Measurements from ENCODE around the gene CMTM4. TPM values are rescaled to one million over a fixed set of nuclear protein-coding genes. Genes with fewer than 3 reads are reported as not detected.

The CMTM4 gene
- total RNA-seq, 4 donors from 2014 or later: 24.0 to 55.1 (median 36.4) TPM

DNA sequence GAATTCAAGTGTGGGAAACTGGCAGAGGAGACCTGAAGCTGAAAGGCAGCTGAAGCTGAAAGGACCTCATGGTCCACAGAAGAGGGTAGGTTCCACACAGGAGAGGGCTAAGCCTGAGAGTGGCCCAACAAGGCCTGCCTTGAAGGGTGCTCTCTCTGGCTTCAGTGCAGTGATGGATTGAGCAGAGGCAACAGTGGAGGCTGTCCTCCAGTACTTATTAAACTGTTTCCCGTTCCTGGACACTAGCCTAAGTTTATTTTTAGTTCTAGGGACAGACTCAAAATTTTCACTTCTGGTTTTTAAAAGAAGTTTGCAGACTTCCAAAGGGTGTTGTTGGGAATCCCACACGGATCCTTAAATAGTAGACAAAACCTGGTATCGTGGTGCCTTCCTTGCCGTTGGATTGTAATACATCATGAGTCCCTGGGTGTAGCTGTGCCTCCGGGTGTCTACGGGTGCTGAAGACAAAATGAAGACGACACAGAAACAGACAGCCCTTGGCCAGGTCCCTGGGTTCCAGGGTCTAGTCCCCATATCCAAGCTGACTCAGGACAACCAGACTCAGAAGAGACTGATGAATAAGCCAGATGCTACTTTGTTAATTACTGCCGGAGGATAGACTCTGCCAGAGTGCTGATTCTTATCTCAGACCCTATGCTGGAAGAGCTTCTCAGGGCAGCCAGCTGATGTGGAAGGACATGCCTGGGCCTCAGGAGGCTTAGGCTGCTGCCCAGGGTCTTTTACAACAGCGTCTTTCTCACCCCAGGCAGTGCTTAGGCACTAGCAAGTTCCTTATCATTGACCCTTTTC is 7.1 kb upstream of the CMTM4 start:
- Histone ChIP-seq H3K4me3 (no peak overlapping the region), H3K4me1 (peaks cover 24% of the 10 kb centered on the region), H3K36me3 (no peaks in the 10 kb centered on the region), H3K9me3 (no peaks in the 10 kb centered on the region), H3K27ac (no peak overlapping the region), H3K27me3 (no peaks in the 10 kb centered on the region)
- DNase-seq (ENCODE audit: low spot score in 2 of 2): peak in 1 of 2 donors; percentile 10
- WGBS: 37% methylated on average over 9 of the region's 9 CpGs
- TF ChIP-seq EP300 (IDR thresholded peaks at IDR 0.05) (no peak), POLR2A (IDR thresholded peaks at IDR 0.05) (no peak), POLR2AphosphoS5 (IDR thresholded peaks at IDR 0.05) (no peak)
- TF ChIP-seq, protein P1, sequence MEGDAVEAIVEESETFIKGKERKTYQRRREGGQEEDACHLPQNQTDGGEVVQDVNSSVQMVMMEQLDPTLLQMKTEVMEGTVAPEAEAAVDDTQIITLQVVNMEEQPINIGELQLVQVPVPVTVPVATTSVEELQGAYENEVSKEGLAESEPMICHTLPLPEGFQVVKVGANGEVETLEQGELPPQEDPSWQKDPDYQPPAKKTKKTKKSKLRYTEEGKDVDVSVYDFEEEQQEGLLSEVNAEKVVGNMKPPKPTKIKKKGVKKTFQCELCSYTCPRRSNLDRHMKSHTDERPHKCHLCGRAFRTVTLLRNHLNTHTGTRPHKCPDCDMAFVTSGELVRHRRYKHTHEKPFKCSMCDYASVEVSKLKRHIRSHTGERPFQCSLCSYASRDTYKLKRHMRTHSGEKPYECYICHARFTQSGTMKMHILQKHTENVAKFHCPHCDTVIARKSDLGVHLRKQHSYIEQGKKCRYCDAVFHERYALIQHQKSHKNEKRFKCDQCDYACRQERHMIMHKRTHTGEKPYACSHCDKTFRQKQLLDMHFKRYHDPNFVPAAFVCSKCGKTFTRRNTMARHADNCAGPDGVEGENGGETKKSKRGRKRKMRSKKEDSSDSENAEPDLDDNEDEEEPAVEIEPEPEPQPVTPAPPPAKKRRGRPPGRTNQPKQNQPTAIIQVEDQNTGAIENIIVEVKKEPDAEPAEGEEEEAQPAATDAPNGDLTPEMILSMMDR (IDR thresholded peaks at IDR 0.05): no peak

DNA sequence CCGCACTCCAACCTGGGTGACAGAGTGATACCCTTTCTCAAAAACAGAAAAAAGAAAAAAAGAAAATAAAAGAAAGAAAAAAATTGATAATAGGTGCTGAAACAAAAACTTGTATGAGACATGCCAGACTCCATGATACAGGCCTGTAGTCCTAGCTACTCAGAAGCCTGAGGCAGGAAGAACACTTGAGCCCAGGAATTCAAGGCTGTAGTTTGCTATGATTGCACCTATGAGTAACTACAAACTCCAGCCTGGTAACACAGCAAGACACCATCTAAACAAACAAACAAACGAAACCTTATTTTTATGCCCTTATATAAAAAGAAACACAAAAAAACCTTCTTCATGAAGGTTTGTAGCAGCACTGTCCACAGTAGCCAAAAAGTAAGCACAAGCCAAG is 5.0 kb upstream of the CMTM4 start:
- no peaks in the 10 kb centered on the region for H3K9me3 ChIP-seq

DNA sequence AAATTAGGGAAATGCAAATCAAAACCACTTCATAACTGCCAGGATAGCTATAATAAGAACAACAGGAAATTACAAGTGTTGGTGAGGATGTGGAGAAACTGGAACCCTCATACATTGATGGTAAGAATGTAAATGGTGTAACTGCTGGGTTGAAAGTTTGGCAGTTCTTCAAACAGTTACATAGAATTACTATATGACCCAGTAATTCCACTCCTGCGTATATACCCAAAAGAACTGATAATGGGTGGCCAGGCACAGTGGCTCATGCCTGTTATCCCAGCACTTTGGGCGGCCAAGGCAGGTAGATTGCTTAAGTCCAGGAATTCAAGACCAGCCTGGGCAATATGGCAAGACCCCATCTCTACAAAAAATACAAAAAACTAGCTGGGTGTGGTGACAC is 4.5 kb upstream of the CMTM4 start:
- peak in 1 of 2 donors; percentile 0 for DNase-seq (ENCODE audit: low spot score in 2 of 2)
- Histone ChIP-seq H3K4me1 (peaks cover 24% of the 10 kb centered on the region), H3K9me3 (no peaks in the 10 kb centered on the region), H3K4me3 (no peak overlapping the region), H3K27ac (no peak overlapping the region), H3K27me3 (no peaks in the 10 kb centered on the region), H3K36me3 (no peaks in the 10 kb centered on the region)
- TF ChIP-seq, protein P1 (IDR thresholded peaks at IDR 0.05): no peak
- TF ChIP-seq POLR2AphosphoS5 (IDR thresholded peaks at IDR 0.05) (no peak), EP300 (IDR thresholded peaks at IDR 0.05) (no peak), POLR2A (IDR thresholded peaks at IDR 0.05) (no peak)
- 78% methylated on average over 2 of the region's 2 CpGs for WGBS

More for the DNA sequence above, 5.0 kb upstream of the CMTM4 start:
- H3K27ac ChIP-seq: no peak overlapping the region
- H3K4me1 ChIP-seq: peaks cover 26% of the 10 kb centered on the region
- no peak overlapping the region for H3K4me3 ChIP-seq
- TF ChIP-seq POLR2A (IDR thresholded peaks at IDR 0.05) (no peak), EP300 (IDR thresholded peaks at IDR 0.05) (no peak), POLR2AphosphoS5 (IDR thresholded peaks at IDR 0.05) (no peak)
- TF ChIP-seq, protein P1 (IDR thresholded peaks at IDR 0.05): no peak
- no peak for DNase-seq (ENCODE audit: low spot score in 2 of 2)
- H3K27me3 ChIP-seq: no peaks in the 10 kb centered on the region
- 98% methylated on average over 2 of the region's 2 CpGs for WGBS
- H3K36me3 ChIP-seq: no peaks in the 10 kb centered on the region

DNA sequence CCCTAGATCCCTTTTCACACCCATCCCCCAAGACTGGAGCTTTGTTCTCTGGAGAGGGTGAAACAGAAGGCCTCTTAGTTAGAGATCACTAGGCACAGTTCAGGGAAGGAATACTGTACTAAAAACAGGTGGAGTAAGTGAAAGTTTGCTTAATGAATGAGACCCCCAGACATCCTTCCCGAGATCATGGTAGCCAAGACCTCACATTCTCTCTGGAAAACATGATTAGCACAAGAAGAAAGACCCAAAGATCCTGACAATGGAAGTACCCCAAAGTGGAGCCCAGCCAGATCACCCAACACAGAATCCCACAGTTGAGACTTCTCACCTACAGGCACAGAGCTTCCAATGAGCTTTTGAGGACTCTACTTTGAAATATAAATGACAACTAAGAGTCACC is 3.4 kb upstream of the CMTM4 start:
- TF ChIP-seq, protein P1 (IDR thresholded peaks at IDR 0.05): no peak
- TF ChIP-seq EP300 (IDR thresholded peaks at IDR 0.05) (no peak), POLR2AphosphoS5 (IDR thresholded peaks at IDR 0.05) (no peak), POLR2A (IDR thresholded peaks at IDR 0.05) (no peak)
- H3K4me3 ChIP-seq: no peak overlapping the region
- no peak for DNase-seq (ENCODE audit: low spot score in 2 of 2)
- H3K27me3 ChIP-seq: no peaks in the 10 kb centered on the region
- peaks cover 33% of the 10 kb centered on the region for H3K4me1 ChIP-seq
- H3K9me3 ChIP-seq: no peaks in the 10 kb centered on the region
- H3K27ac ChIP-seq: no peak overlapping the region
- H3K36me3 ChIP-seq: no peaks in the 10 kb centered on the region
- 75% methylated on average over 1 of the region's 1 CpG for WGBS

DNA sequence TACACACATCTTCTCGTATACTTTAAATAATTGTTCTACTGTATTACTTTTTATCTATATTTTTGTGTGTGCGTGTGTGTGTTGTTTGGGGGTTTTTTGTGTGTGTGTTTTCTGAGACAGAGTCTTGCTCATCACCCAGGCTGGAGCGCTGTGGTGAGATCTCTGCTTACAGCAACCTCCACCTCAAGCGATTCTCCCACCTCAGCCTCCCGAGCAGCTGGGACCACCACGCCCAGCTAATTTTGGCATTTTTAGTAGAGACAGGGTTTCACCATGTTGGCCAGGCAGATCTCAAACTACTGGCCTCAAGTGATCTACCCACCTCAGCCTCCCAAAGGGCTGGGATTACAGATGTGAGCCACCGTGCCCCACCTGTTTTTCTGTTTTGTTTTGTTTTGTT is 1.5 kb upstream of the CMTM4 start:
- H3K4me3 ChIP-seq: no peak overlapping the region
- 90% methylated on average over 7 of the region's 7 CpGs for WGBS
- peaks cover 28% of the 10 kb centered on the region for H3K4me1 ChIP-seq
- no peaks in the 10 kb centered on the region for H3K36me3 ChIP-seq
- no peaks in the 10 kb centered on the region for H3K9me3 ChIP-seq
- TF ChIP-seq POLR2A (IDR thresholded peaks at IDR 0.05) (no peak), EP300 (IDR thresholded peaks at IDR 0.05) (no peak), POLR2AphosphoS5 (IDR thresholded peaks at IDR 0.05) (no peak)
- TF ChIP-seq, protein P1 (IDR thresholded peaks at IDR 0.05): no peak
- H3K27ac ChIP-seq: no peak overlapping the region
- H3K27me3 ChIP-seq: no peaks in the 10 kb centered on the region
- DNase-seq (ENCODE audit: low spot score in 2 of 2): no peak

All from suprapubic skin (tissue), 4 donors.